Immature natural killer cell (primary cell): ENCODE measurements around the gene WSB2. TPM values are rescaled to one million over a fixed set of nuclear protein-coding genes. Genes with fewer than 3 reads are reported as not detected.
"Not testable (repeated sequence)": the region's sequence is repeated elsewhere in the genome, so short reads cannot be mapped to it uniquely, and the experiment has no call there.

ENCODE experiments used
- DNase-seq, 3 donors: peaks; one replicate each; pipeline ENCODE4 v3.0.0; 2022; ENCODE audit warnings: mixed read lengths in 1 of 3
- H3K27ac Mint-ChIP-seq, 6 donors: one replicate each; pipeline ENCODE4 v1.8.0; 2020; ENCODE audit warnings: mixed read lengths in 6 of 6, mild to moderate bottlenecking in 5 of 6, inconsistent platforms in 4 of 6, moderate library complexity in 3 of 6
- H3K27me3 Mint-ChIP-seq, 3 donors: one replicate each; pipeline ENCODE4 v1.8.0; 2020 to 2021; ENCODE audit warnings: low read depth in 3 of 3, mild to moderate bottlenecking in 3 of 3, mixed read lengths in 3 of 3, moderate library complexity in 3 of 3, inconsistent platforms in 1 of 3
- H3K36me3 Mint-ChIP-seq, 3 donors: one replicate each; pipeline ENCODE4 v1.8.0; 2020; ENCODE audit warnings: mixed read lengths in 3 of 3, inconsistent platforms in 2 of 3, mild to moderate bottlenecking in 2 of 3
- H3K4me1 Mint-ChIP-seq, 2 donors: one replicate each; pipeline ENCODE4 v1.8.0; 2020; ENCODE audit warnings: inconsistent platforms in 2 of 2, mild to moderate bottlenecking in 2 of 2, mixed read lengths in 2 of 2, moderate library complexity in 1 of 2
- H3K4me3 Mint-ChIP-seq, 5 donors: one replicate each; pipeline ENCODE4 v1.8.0; 2020; ENCODE audit warnings: mild to moderate bottlenecking in 5 of 5, mixed read lengths in 5 of 5, inconsistent platforms in 3 of 5, moderate library complexity in 3 of 5
- H3K9me3 Mint-ChIP-seq, 6 donors: one replicate each; pipeline ENCODE4 v1.8.0; 2020; ENCODE audit warnings: mild to moderate bottlenecking in 6 of 6, mixed read lengths in 6 of 6, inconsistent platforms in 4 of 6, moderate library complexity in 3 of 6
- polyA plus RNA-seq, 3 donors: library from polyadenylated mRNA; unstranded; fragments of 300-500 nt; fragmentation: Illumina TruSeq; gene quantifications; one replicate each; pipeline ENCODE4 v1.2.3, GENCODE V29; 2021

WSB2 gene
- polyA plus RNA-seq, 3 donors from 2014 or later = 18.7 to 20.3 (median 18.8) TPM

DNA sequence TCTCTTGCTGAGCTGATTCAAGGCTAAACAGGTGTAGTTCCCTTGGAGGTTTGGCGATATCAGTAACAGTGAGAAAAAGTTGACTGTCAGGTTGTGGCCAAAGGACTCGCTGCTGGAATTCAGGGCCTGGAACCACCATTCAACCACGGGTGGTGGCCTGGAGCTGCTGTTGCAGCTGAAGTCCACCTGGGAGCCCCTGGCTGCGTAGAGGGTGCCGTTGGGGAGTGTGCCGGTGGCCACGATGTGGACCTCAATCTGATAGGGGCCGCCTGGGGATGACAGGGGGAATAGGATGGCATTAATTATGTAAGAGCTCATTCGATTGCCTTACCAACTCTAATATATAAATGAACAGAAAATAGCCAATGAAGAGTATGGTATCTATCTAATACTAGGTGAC is 21.2 kb upstream of the WSB2 start:
- H3K27ac Mint-ChIP-seq = no peak overlapping the region
- H3K4me3 Mint-ChIP-seq = no peak overlapping the region
- no peaks in the 10 kb centered on the region for H3K4me1 Mint-ChIP-seq
- H3K36me3 Mint-ChIP-seq = no peaks in the 10 kb centered on the region
- H3K9me3 Mint-ChIP-seq = no peaks in the 10 kb centered on the region
- no peaks in the 10 kb centered on the region for H3K27me3 Mint-ChIP-seq
- DNase-seq = no peak

- H3K9me3 Mint-ChIP-seq, H3K36me3 Mint-ChIP-seq, DNase-seq, H3K4me3 Mint-ChIP-seq, H3K27ac Mint-ChIP-seq, H3K4me1 Mint-ChIP-seq, H3K27me3 Mint-ChIP-seq: not testable (repeated sequence)
Observed at GRCh38 chr12:118081521-118081920, 20.5 kb upstream of the WSB2 start.

DNA sequence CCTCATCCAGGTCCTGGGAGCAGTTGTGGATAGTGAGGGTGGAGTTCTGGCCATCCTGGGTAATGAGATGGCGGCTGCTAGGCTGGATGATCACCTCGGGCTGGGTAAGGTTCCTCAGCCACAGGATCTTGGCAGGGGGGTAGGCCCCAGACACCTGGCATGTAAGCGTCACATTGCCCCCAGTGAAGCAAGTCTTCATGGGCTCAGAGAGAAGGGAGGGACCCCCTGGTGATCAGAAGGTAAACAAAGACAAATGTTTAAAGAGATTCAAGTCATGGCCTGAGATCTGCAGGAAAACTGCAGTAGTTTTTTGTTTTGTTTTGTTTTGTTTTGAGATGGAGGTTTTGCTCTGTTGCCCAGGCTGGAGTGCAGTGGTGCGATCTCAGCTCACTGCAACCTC is 12.8 kb upstream of the WSB2 start:
- Mint-ChIP-seq H3K4me3 (no peak overlapping the region), H3K36me3 (no peaks in the 10 kb centered on the region), H3K27ac (no peak overlapping the region), H3K27me3 (peaks cover 1 to 3% (median 2%) of the 10 kb centered on the region in 3 donors), H3K9me3 (no peaks in the 10 kb centered on the region), H3K4me1 (no peaks in the 10 kb centered on the region)
- DNase-seq = no peak

GRCh38 chr12:118070650-118071049 is 9.7 kb upstream of the WSB2 start:
- Mint-ChIP-seq H3K27me3 (peaks cover 3 to 13% (median 8%) of the 10 kb centered on the region in 3 donors), H3K9me3 (no peaks in the 10 kb centered on the region), H3K27ac (no peak overlapping the region), H3K4me1 (no peaks in the 10 kb centered on the region), H3K4me3 (no peak overlapping the region), H3K36me3 (no peaks in the 10 kb centered on the region)
- DNase-seq = no peak

DNA sequence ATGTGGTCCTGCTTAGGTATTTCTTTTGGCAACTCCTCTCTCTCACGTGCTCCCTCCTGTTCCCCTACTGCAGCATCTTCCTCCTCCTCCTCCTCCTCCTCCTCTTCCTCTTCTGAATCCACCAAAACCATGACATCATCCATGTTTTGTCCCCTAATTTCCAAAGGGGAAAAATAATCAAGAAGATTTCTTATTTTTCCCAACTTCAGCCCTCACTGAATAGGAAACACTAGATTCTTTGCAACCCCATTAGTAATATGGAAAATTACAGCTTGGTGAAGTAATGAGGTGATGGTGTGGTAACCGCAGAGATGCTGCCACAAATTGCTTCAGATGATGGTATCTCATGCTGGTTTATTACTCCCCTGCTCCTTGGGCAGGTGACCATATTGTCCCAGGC is 7.5 kb upstream of the WSB2 start:
- DNase-seq = no peak
- Mint-ChIP-seq H3K4me1 (peaks cover 6% of the 10 kb centered on the region in 2 donors), H3K36me3 (no peaks in the 10 kb centered on the region), H3K27ac (no peak overlapping the region), H3K4me3 (no peak overlapping the region), H3K27me3 (peaks cover 3 to 16% (median 13%) of the 10 kb centered on the region in 3 donors), H3K9me3 (no peaks in the 10 kb centered on the region)

DNA sequence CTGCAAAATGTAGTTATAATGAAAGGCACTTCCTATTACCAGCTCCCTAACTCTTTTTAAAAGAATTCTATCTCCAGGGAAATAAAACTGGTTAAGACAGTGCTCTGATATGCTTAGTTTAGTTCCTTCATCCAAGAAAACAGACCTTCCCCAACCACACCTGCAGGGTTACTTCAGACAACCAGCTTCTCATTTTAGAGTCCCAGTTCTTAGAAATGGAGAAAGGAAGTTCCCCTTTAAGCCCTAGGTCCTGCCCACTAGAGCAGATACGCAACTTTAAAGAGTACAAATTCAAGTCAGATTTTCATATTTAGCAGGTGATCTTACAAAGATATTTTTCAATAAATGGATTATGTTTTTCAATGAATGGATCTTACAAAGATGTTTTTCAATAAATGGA is 4.4 kb upstream of the WSB2 start:
- H3K27me3 Mint-ChIP-seq = peaks cover 8 to 34% (median 20%) of the 10 kb centered on the region in 3 donors
- no peaks in the 10 kb centered on the region for H3K36me3 Mint-ChIP-seq
- no peak overlapping the region for H3K4me3 Mint-ChIP-seq
- no peak overlapping the region for H3K27ac Mint-ChIP-seq
- DNase-seq = no peak
- H3K4me1 Mint-ChIP-seq = peaks cover 20 to 21% of the 10 kb centered on the region in 2 donors
- H3K9me3 Mint-ChIP-seq = no peaks in the 10 kb centered on the region

GRCh38 chr12:118064608-118065007 is 3.6 kb upstream of the WSB2 start:
- no peaks in the 10 kb centered on the region for H3K36me3 Mint-ChIP-seq
- no peak overlapping the region for H3K27ac Mint-ChIP-seq
- no peak for DNase-seq
- peaks cover 28 to 29% of the 10 kb centered on the region in 2 donors for H3K4me1 Mint-ChIP-seq
- H3K27me3 Mint-ChIP-seq = peaks cover 8 to 39% (median 24%) of the 10 kb centered on the region in 3 donors
- peak overlapping the region in 1 of 5 donors; percentile 19 for H3K4me3 Mint-ChIP-seq
- no peaks in the 10 kb centered on the region for H3K9me3 Mint-ChIP-seq

GRCh38 chr12:118063576-118064391 is 2.8 kb upstream of the WSB2 start:
- Mint-ChIP-seq H3K27me3 (peaks cover 8 to 41% (median 24%) of the 10 kb centered on the region in 3 donors), H3K27ac (peak overlapping the region in 2 of 6 donors; percentile 58 to 69), H3K36me3 (no peaks in the 10 kb centered on the region), H3K4me1 (peaks cover 36 to 37% of the 10 kb centered on the region in 2 donors), H3K4me3 (peak overlapping the region in 4 of 5 donors; percentile 58 to 94 (median 64)), H3K9me3 (no peaks in the 10 kb centered on the region)
- DNase-seq = no peak

DNA sequence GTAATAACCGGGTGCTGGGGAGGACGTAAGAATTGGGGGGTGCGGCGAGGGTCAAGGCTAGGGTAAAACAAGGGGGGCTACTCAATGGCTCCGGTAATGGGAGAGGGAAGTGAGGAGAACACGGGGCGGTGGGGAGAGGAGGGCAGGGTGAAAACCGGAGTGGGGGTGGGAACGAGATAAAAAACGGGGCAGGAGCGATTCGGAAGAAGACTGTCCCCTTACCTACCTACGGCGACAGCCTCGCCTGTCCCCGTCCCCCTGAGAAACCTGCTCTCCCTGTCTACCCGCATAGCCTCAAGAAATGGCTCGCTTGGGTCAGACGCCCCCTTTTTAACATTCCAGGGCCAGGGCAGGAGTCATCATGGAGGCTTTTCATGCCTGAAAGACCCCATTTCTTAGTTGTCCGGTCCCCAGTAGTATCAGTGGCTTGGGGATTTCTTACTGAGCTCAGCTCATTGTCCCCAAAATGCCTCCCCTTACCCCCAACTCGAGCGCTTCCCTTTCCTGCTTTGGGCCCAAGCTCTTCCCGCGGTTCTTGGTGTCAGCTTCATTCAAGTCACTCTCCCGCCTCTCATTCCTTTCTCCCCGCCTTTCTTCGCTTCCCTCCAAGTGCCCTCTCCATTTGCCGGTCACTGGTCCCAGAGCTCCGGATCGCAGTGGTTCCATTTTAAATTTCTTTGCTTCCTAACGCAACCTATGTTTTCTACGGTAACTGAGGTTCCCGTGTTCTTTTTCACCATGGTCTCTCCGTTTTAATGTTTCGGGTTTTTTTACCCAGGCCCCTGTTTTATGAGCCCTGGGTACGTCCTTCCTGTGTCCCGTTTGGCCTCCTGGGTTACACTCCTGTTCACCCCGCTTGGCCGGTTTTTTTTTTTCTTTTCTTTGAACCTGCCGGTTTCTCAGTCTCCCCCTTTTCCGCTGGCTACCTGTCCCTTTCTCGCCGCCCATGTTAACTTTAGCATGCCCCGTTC is 1.2 kb upstream of the WSB2 start:
- DNase-seq = peak in 2 of 3 donors; percentile 5 to 17
- Mint-ChIP-seq H3K27me3 (peaks cover 5 to 40% (median 18%) of the 10 kb centered on the region in 3 donors), H3K27ac (peak overlapping the region; percentile 76 to 99 (median 90)), H3K4me3 (peak overlapping the region; percentile 89 to 99 (median 95)), H3K4me1 (peaks cover 39 to 41% of the 10 kb centered on the region in 2 donors), H3K9me3 (no peaks in the 10 kb centered on the region), H3K36me3 (no peaks in the 10 kb centered on the region)

GRCh38 chr12:118060301-118061010 is 523 bp downstream of the WSB2 start:
- H3K9me3 Mint-ChIP-seq = no peaks in the 10 kb centered on the region
- H3K36me3 Mint-ChIP-seq = no peaks in the 10 kb centered on the region
- DNase-seq = peak; percentile 48 to 60 (median 52)
- peaks cover 46 to 48% of the 10 kb centered on the region in 2 donors for H3K4me1 Mint-ChIP-seq
- H3K27me3 Mint-ChIP-seq = peaks cover 5 to 33% (median 13%) of the 10 kb centered on the region in 3 donors
- peak overlapping the region; percentile 91 to 97 (median 94) for H3K27ac Mint-ChIP-seq
- H3K4me3 Mint-ChIP-seq = peak overlapping the region; percentile 84 to 92 (median 89)

GRCh38 chr12:118059341-118060191 is 1.4 kb downstream of the WSB2 start:
- Mint-ChIP-seq H3K4me1 (peaks cover 46 to 48% of the 10 kb centered on the region in 2 donors), H3K9me3 (no peaks in the 10 kb centered on the region), H3K4me3 (peak overlapping the region; percentile 84 to 92 (median 89)), H3K36me3 (no peaks in the 10 kb centered on the region), H3K27me3 (peaks cover 5 to 27% (median 13%) of the 10 kb centered on the region in 3 donors), H3K27ac (peak overlapping the region; percentile 91 to 97 (median 94))
- DNase-seq = peak in 2 of 3 donors; percentile 9 to 11

DNA sequence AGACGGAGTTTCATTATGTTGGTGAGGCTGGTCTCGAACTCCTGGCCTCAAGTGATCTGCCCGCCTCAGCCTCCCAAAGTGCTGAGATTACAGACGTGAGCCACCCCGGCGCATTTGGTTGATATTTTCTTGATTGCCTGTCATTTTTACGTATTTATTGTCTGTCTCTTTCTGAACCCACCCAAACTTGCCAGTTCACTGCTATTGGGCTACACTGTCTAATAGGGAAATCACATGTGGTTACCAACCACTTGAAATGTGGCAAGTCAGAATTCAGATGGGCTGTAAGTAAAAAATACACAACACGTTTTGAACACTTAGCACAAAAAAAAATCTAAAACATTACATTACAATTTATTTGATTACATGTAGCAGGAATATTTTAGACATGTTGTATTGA is 2.1 kb downstream of the WSB2 start:
- Mint-ChIP-seq H3K36me3 (no peaks in the 10 kb centered on the region), H3K4me1 (peaks cover 46% of the 10 kb centered on the region in 2 donors), H3K27ac (peak overlapping the region; percentile 91 to 97 (median 94)), H3K9me3 (no peaks in the 10 kb centered on the region), H3K4me3 (peak overlapping the region; percentile 84 to 92 (median 89)), H3K27me3 (peaks cover 5 to 26% (median 13%) of the 10 kb centered on the region in 3 donors)
- peak; percentile 46 to 56 (median 50) for DNase-seq
